HCT116 (cell line): ENCODE measurements around the gene PCDHB5. TPM values are rescaled to one million over a fixed set of nuclear protein-coding genes. Genes with fewer than 3 reads are reported as not detected.
"Not testable (repeated sequence)": the region's sequence is repeated elsewhere in the genome, so short reads cannot be mapped to it uniquely, and the experiment has no call there.

Experiments used
- ATAC-seq: fragments of 200-7000 bp; cut with Tn5 transposase; 2 replicates; pipeline ENCODE4 v1.9.1; 2020; ENCODE audit warnings: mild to moderate bottlenecking, moderate library complexity
- BruUV-seq: library from RNA; stranded (reverse); fragments of 400-500 nt; replicated peaks from 2 replicates; lab custom pipeline; 2021; lab: Mats Ljungman, UMichigan
- CTCF ChIA-PET: fragments of 300-600 bp; sonication (Branson Sonifier 250); formaldehyde crosslinking; loops from one replicate; lab custom pipeline; 2021; ENCODE audit warnings: antibody characterized with exemption; lab: Charles Lee
- POLR2A ChIA-PET: fragments of 300-600, 350-600 bp; sonication (Branson Sonifier 250); formaldehyde crosslinking; loops from one replicate; lab custom pipeline; 2021; ENCODE audit warnings: antibody characterized with exemption; lab: Charles Lee
- RAD21 ChIA-PET, 2 experiments: fragments of 300-600 bp; sonication (Branson Sonifier 250); formaldehyde crosslinking; loops; one replicate each; lab custom pipeline; 2023; ENCODE audit warnings: low total read pairs in 2 of 2; ENCODE audit not compliant: uncharacterized antibody in 2 of 2, unreplicated experiment in 2 of 2, low non-redundant PET in 1 of 2; lab: Charles Lee
- DNase-seq: peaks from one replicate; pipeline ENCODE4 v3.0.0-alpha.2; 2010; ENCODE audit warnings: low read depth, low spot score
- H2AFZ ChIP-seq: fragments of 200-600 bp; shearing (Covaris generic), sonication (generic); 2 replicates; pipeline ENCODE4 v1.6.1; 2017; ENCODE audit warnings: low read depth, mixed run types, mixed read lengths, antibody characterized with exemption, low read length; ENCODE audit not compliant: poor library complexity, severe bottlenecking
- H3K27ac ChIP-seq: 2 replicates; pipeline ENCODE4 v1.5.1; 2012; ENCODE audit warnings: low read depth, low read length
- H3K27me3 ChIP-seq: fragments of 200-600 bp; sonication (generic); 2 replicates; pipeline ENCODE4 v1.6.1; 2016; ENCODE audit warnings: mixed run types, low read length, mixed read lengths; ENCODE audit not compliant: insufficient read depth
- H3K36me3 ChIP-seq, 2 experiments: fragments of 200-500 bp in 1 of 2; fragments of 200-600 bp in 1 of 2; sonication (Bioruptor generic) in 1 of 2; sonication (generic) in 1 of 2; 2 replicates each; pipeline versions ENCODE4 v1.5.1 to v1.6.1; 2014 to 2016; ENCODE audit warnings: low read length in 2 of 2, inconsistent platforms in 1 of 2, mixed read lengths in 1 of 2, mixed run types in 1 of 2; ENCODE audit not compliant: insufficient read depth in 2 of 2, control insufficient read depth in 1 of 2
- H3K4me1 ChIP-seq, 2 experiments: fragments of 200-600 bp in 1 of 2; sonication (generic) in 1 of 2; 2 replicates each; pipeline versions ENCODE4 v1.5.1 to v1.6.1; 2012 to 2017; ENCODE audit warnings: low read length in 2 of 2, inconsistent platforms in 1 of 2, mild to moderate bottlenecking in 1 of 2, mixed read lengths in 1 of 2, mixed run types in 1 of 2, moderate library complexity in 1 of 2; ENCODE audit not compliant: insufficient read depth in 2 of 2, control insufficient read depth in 1 of 2
- H3K4me2 ChIP-seq: fragments of 200-600 bp; sonication (generic); 2 replicates; pipeline ENCODE4 v1.6.1; 2017; ENCODE audit warnings: mixed run types, low read length, mixed read lengths
- H3K4me3 ChIP-seq, 2 experiments: fragments of 200-600 bp in 1 of 2; sonication (generic) in 1 of 2; replicated peaks in 1 of 2; 2 replicates each; pipeline ENCODE4 v1.5.1; 2011 to 2016; ENCODE audit warnings: low read length in 2 of 2, control low read depth in 1 of 2, low read depth in 1 of 2, mild to moderate bottlenecking in 1 of 2, mixed read lengths in 1 of 2, mixed run types in 1 of 2
- H3K79me2 ChIP-seq: fragments of 200-600 bp; sonication (generic); 2 replicates; pipeline ENCODE4 v1.6.1; 2017; ENCODE audit warnings: mild to moderate bottlenecking, mixed run types, low read length, moderate library complexity, mixed read lengths; ENCODE audit not compliant: insufficient read depth
- H3K9ac ChIP-seq: fragments of 200-600 bp; sonication (generic); 2 replicates; pipeline ENCODE4 v1.6.1; 2016; ENCODE audit warnings: low read length, mixed read lengths
- H3K9me2 ChIP-seq: fragments of 200-600 bp; sonication (generic), shearing (Covaris generic); 2 replicates; pipeline ENCODE4 v1.6.1; 2017; ENCODE audit warnings: mixed run types, mild to moderate bottlenecking, moderate library complexity; ENCODE audit not compliant: insufficient read depth
- H3K9me3 ChIP-seq, 2 experiments: fragments of 200-500 bp in 1 of 2; fragments of 200-600 bp in 1 of 2; sonication (Bioruptor generic) in 1 of 2; sonication (generic) in 1 of 2; 2 replicates each; pipeline ENCODE4 v1.6.1; 2014 to 2017; ENCODE audit warnings: low read length in 2 of 2, mixed read lengths in 2 of 2, inconsistent platforms in 1 of 2, low read depth in 1 of 2, mild to moderate bottlenecking in 1 of 2, mixed run types in 1 of 2, moderate library complexity in 1 of 2; ENCODE audit not compliant: control insufficient read depth in 1 of 2, insufficient read depth in 1 of 2
- H4K20me1 ChIP-seq: fragments of 200-600 bp; sonication (generic), shearing (Covaris generic); 2 replicates; pipeline ENCODE4 v1.6.1; 2017; ENCODE audit warnings: mixed run types, mild to moderate bottlenecking, moderate library complexity; ENCODE audit not compliant: insufficient read depth
- CBX3 ChIP-seq: IDR thresholded peaks from 2 replicates; pipeline ENCODE4 v1.6.1; 2012; ENCODE audit warnings: low read depth
- CEBPB ChIP-seq: IDR thresholded peaks from 2 replicates; pipeline ENCODE4 v1.6.1; 2012; ENCODE audit warnings: low read depth
- EGR1 ChIP-seq: IDR thresholded peaks from 2 replicates; pipeline ENCODE4 v1.6.1; 2012; ENCODE audit warnings: low read depth
- EZH2 ChIP-seq: fragments of 200-600 bp; sonication (generic); IDR thresholded peaks from 2 replicates; pipeline ENCODE4 v1.6.1; 2017; ENCODE audit warnings: antibody characterized with exemption, mixed run types
- EZH2phosphoT487 ChIP-seq: fragments of 200-600 bp; IDR thresholded peaks from 2 replicates; pipeline ENCODE4 v1.6.1; 2018; ENCODE audit warnings: antibody characterized with exemption, borderline replicate concordance
- FOSL1 ChIP-seq: IDR thresholded peaks from 2 replicates; pipeline ENCODE4 v1.6.1; 2012; ENCODE audit warnings: low read depth
- JUND ChIP-seq: IDR thresholded peaks from 2 replicates; pipeline ENCODE4 v1.6.1; 2012
- RAD21 ChIP-seq: IDR thresholded peaks from 2 replicates; pipeline ENCODE4 v1.6.1; 2012; ENCODE audit warnings: low read depth, mild to moderate bottlenecking
- SIN3A ChIP-seq: IDR thresholded peaks from 2 replicates; pipeline ENCODE4 v1.6.1; 2012; ENCODE audit warnings: low read depth
- TCF7L2 ChIP-seq: IDR thresholded peaks from 2 replicates; pipeline ENCODE4 v1.7.0; 2011; ENCODE audit warnings: borderline replicate concordance, inconsistent platforms; ENCODE audit not compliant: insufficient read depth, insufficient read length; ENCODE audit errors: extremely low read depth
- ZFX ChIP-seq: fragments of 450-650 bp; IDR thresholded peaks from 2 replicates; pipeline ENCODE4 v1.6.1; 2017
- ZNF274 ChIP-seq: fragments of 200-500 bp; sonication (Bioruptor generic); IDR thresholded peaks from 2 replicates; pipeline ENCODE4 v1.6.1; 2014; ENCODE audit warnings: mild to moderate bottlenecking, low read depth, low read length, inconsistent platforms
- intact Hi-C: fragments of 100-400 bp; cut with micrococcal nuclease; formaldehyde crosslinking; loops from 2 replicates; pipeline ENCODE4 v1.10.0; 2022
- total RNA-seq: library from RNA; stranded (reverse); gene quantifications from one replicate; pipeline ENCODE4 v1.2.1, GENCODE V29; 2021; ENCODE audit not compliant: unreplicated experiment
- TF ChIP-seq, protein P1 (sequence below): IDR thresholded peaks from 2 replicates; pipeline ENCODE4 v1.6.1; 2012
- TF ChIP-seq, protein P2 (sequence below): IDR thresholded peaks from 2 replicates; pipeline ENCODE4 v1.6.1; 2012

The PCDHB5 gene
- total RNA-seq, 1 experiment from 2014 or later: not detected

DNA sequence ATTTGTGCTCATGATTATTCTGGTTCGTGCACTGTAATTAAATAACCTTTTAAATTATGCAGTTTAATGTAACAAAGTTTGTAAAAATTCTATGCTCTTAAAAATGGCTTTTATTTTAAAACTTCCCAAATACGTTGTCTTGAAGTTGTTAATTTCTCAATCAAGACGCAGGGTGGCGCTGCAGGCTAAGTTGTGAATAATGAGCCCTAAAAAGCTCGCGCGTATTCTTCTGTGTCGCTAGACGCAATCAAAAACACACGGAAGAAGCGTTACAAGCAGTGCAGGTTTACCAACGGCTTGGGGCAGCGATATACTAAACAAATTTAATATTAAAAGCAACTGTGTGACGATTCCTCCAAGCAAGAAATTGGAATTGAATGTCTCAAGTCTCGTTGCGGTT lies 13.4 kb upstream of the PCDHB5 start, which contains the start of gene PCDHB4:
TSS of gene PCDHB4 (plus strand) at position 256 of the 400 bp plus-strand sequence. CDS start 181 bp downstream, outside the sequence.
- intact Hi-C loops: no loop called here
- no peak within 1 kb of the TSS for H3K27ac ChIP-seq
- no peaks in the 10 kb centered on the region for H3K36me3 ChIP-seq
- BruUV-seq: no TSS peak
- ChIA-PET RAD21 (no interaction called here), POLR2A (no interaction called here), CTCF (no interaction called here)
- H3K9ac ChIP-seq: no peak within 1 kb of the TSS
- H3K79me2 ChIP-seq: no peaks in the 10 kb centered on the region
- ATAC-seq (no peak), DNase-seq (no peak)
- H3K9me2 ChIP-seq: no peaks in the 10 kb centered on the region
- H2AFZ ChIP-seq: no peak within 1 kb of the TSS
- H3K4me2 ChIP-seq: no peak within 1 kb of the TSS
- H3K4me1 ChIP-seq: no peaks in the 10 kb centered on the region
- no peaks in the 10 kb centered on the region for H3K9me3 ChIP-seq
- H3K27me3 ChIP-seq: no peaks in the 10 kb centered on the region
- TF ChIP-seq FOSL1 (no peak), RAD21 (peak; percentile 5; the same call in 1 of the 2 replicates)
- TF ChIP-seq, all 23 proteins: peak for 1
- Histone ChIP-seq H3K4me3 (no peak within 1 kb of the TSS), H4K20me1 (no peaks in the 10 kb centered on the region)

DNA sequence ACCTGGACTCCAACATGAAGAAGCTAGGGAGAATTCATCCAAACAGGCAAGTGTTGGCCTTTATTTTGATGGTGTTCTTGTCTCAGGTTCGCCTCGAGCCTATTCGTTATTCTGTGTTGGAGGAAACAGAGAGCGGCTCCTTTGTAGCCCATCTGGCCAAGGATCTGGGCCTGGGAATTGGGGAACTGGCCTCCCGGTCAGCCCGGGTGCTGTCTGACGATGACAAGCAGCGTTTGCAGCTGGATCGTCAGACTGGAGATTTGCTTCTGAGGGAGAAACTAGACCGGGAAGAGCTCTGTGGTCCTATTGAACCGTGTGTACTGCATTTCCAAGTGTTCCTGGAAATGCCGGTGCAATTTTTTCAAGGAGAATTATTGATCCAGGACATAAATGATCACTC lies 13.0 kb upstream of the PCDHB5 start:
- Histone ChIP-seq H3K27ac (no peak overlapping the region), H3K4me2 (no peak overlapping the region), H3K9me2 (no peaks in the 10 kb centered on the region), H4K20me1 (no peaks in the 10 kb centered on the region), H3K9ac (no peak overlapping the region), H3K4me3 (no peak overlapping the region), H3K27me3 (no peaks in the 10 kb centered on the region), H2AFZ (no peak overlapping the region), H3K79me2 (no peaks in the 10 kb centered on the region), H3K4me1 (no peaks in the 10 kb centered on the region), H3K9me3 (no peaks in the 10 kb centered on the region), H3K36me3 (no peaks in the 10 kb centered on the region)
- ATAC-seq (no peak), DNase-seq (no peak)
- intact Hi-C loops: no loop called here
- ChIA-PET CTCF (no interaction called here), POLR2A (no interaction called here), RAD21 (no interaction called here)
- no TSS peak for BruUV-seq
- TF ChIP-seq, protein P1, sequence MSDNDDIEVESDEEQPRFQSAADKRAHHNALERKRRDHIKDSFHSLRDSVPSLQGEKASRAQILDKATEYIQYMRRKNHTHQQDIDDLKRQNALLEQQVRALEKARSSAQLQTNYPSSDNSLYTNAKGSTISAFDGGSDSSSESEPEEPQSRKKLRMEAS: no peak
- TF ChIP-seq EZH2phosphoT487: no peak
- TF ChIP-seq EGR1: no peak
- no peak for TF ChIP-seq ZNF274
- no peak for TF ChIP-seq TCF7L2
- no peak for TF ChIP-seq JUND
- TF ChIP-seq, protein P2, sequence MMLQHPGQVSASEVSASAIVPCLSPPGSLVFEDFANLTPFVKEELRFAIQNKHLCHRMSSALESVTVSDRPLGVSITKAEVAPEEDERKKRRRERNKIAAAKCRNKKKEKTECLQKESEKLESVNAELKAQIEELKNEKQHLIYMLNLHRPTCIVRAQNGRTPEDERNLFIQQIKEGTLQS: no peak
- TF ChIP-seq SIN3A: no peak
- no peak for TF ChIP-seq EZH2
- TF ChIP-seq CBX3: no peak
- no peak for TF ChIP-seq ZFX
- TF ChIP-seq CEBPB: no peak

DNA sequence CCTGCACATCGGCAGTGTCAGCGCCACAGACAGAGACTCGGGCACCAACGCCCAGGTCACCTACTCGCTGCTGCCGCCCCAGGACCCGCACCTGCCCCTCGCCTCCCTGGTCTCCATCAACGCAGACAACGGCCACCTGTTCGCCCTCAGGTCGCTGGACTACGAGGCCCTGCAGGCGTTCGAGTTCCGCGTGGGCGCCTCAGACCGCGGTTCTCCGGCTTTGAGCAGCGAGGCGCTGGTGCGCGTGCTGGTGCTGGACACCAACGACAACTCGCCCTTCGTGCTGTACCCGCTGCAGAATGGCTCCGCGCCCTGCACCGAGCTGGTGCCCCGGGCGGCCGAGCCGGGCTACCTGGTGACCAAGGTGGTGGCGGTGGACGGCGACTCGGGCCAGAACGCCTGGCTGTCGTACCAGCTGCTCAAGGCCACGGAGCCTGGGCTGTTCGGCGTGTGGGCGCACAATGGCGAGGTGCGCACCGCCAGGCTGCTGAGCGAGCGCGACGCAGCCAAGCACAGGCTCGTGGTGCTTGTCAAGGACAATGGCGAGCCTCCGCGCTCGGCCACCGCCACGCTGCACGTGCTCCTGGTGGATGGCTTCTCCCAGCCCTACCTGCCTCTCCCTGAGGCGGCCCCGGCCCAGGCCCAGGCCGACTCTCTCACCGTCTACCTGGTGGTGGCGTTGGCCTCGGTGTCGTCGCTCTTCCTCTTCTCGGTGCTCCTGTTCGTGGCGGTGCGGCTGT lies 11.4 kb upstream of the PCDHB5 start:
- BruUV-seq, CTCF ChIA-PET, H3K4me2 ChIP-seq, DNase-seq, H4K20me1 ChIP-seq, POLR2A ChIA-PET, H2AFZ ChIP-seq, RAD21 ChIA-PET, H3K27me3 ChIP-seq, H3K9me2 ChIP-seq, H3K4me1 ChIP-seq, H3K4me3 ChIP-seq, intact Hi-C loops, H3K79me2 ChIP-seq, H3K36me3 ChIP-seq, H3K27ac ChIP-seq, H3K9ac ChIP-seq, ATAC-seq, H3K9me3 ChIP-seq: not testable (repeated sequence)
